LNCaP clone FGC (cell line): ENCODE results near the gene RER1.

Source experiments
- DNase-seq: peaks from one replicate; pipeline ENCODE4 v3.0.0-alpha.2; 2011; ENCODE audit warnings: low read depth
- H3K4me3 ChIP-seq: 2 replicates; pipeline ENCODE4 v1.5.1; 2011; ENCODE audit warnings: mild to moderate bottlenecking, low read depth, low read length, control low read depth
- TF ChIP-seq, protein P1 (sequence below): IDR thresholded peaks from 2 replicates; pipeline ENCODE4 v1.5.1; 2012; ENCODE audit warnings: mild to moderate bottlenecking; ENCODE audit not compliant: control insufficient read depth, insufficient read depth; ENCODE audit errors: extremely low read depth

Gene RER1

DNA sequence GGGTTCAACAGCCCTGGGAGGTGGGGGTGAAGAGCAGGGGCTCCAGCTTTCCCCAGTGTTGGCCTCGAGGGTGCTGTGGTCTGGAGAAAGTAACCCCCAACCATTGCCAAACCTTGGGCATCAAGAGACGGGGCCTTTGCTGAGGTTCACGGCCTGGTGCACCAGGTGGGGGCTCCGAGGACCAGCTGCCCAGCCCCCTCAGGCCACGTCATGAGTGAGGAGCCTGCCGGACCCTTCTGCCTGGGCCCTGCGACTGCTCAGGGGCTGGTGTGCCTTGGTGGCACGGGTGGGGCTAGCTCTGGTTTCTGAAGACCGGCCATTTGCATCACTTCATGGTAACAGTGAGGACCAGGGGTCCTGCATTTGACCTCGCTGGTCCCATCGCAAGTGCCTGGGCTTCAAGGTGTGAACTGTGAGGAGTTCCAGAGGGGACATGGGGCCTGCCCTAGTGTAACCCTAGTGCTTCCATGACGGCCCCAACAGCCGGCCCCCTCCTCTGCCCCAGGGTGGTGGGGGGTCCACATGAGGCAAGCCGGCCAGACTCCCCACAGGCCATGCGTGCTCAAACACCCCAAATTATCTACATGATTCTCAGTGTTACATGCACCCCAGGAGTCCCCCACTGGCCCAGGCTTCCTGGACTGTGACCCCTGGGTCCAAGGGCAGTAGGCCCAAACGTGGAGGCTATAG is 13.7 kb upstream of the RER1 start:
- no peak for DNase-seq
- H3K4me3 ChIP-seq = no peak overlapping the region
- TF ChIP-seq, protein P1, sequence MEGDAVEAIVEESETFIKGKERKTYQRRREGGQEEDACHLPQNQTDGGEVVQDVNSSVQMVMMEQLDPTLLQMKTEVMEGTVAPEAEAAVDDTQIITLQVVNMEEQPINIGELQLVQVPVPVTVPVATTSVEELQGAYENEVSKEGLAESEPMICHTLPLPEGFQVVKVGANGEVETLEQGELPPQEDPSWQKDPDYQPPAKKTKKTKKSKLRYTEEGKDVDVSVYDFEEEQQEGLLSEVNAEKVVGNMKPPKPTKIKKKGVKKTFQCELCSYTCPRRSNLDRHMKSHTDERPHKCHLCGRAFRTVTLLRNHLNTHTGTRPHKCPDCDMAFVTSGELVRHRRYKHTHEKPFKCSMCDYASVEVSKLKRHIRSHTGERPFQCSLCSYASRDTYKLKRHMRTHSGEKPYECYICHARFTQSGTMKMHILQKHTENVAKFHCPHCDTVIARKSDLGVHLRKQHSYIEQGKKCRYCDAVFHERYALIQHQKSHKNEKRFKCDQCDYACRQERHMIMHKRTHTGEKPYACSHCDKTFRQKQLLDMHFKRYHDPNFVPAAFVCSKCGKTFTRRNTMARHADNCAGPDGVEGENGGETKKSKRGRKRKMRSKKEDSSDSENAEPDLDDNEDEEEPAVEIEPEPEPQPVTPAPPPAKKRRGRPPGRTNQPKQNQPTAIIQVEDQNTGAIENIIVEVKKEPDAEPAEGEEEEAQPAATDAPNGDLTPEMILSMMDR = no peak

GRCh38 chr1:2378441-2378851 is 13.2 kb upstream of the RER1 start:
- TF ChIP-seq, protein P1 = no peak
- no peak for DNase-seq
- no peak overlapping the region for H3K4me3 ChIP-seq

- TF ChIP-seq, protein P1 = no peak
- no peak for DNase-seq
Observed at GRCh38 chr1:2378956-2379732, 12.5 kb upstream of the RER1 start.

GRCh38 chr1:2379733-2380404 is 11.8 kb upstream of the RER1 start:
- DNase-seq = no peak
- TF ChIP-seq, protein P1 = no peak
- no peak overlapping the region for H3K4me3 ChIP-seq

More at GRCh38 chr1:2378956-2379732, 12.5 kb upstream of the RER1 start:
- no peak overlapping the region for H3K4me3 ChIP-seq

DNA sequence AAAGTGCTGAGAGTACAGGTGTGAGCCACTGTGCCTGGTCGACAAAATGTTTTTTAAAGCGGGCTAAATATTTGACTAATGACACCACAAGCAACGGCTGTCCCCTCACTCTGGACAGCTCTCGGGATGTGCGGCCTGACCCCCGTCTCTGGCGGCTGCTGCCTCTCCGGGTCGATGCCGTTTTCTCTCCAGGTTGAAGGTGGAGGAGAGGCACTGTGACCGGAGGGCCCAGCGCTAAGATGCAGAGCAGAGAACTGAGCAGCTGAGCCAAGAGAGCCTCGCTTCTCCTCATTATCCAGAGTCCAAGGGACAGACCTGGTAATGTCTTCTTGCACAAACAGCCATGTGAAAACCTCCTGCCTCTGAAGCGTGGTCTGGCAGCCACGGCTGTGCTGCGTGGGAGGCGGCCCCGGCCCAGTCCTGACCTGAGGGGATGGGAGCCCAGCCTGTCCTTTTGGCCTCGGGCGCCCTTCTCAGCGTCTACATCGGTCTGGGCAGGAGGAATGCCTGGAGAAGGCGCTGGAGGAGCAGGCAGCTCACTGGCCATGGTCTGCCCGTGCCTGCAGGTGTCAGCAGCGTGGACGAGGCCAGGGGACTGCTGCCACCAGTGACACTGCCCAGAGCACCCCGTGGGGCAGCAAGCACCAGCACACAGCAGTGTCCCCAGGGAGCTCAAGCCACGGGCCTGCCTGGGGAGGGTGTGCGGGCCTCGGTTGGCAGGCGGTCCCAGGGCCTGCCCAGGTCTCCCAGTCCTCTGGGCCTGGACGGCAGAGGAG is 10.6 kb upstream of the RER1 start:
- TF ChIP-seq, protein P1 = no peak
- DNase-seq = no peak
- H3K4me3 ChIP-seq = no peak overlapping the region
